ENCODE data around the gene CYP19A1. TPM values are rescaled to one million over a fixed set of nuclear protein-coding genes. Genes with fewer than 3 reads are reported as not detected.

Gene CYP19A1
- total and polyA plus RNA-seq, 10 of the 15 experiments (the other 5 are each of a cell fraction or from before 2014, with no cell fraction given): 0.08 to 1.8 (median 0.70) TPM

DNA sequence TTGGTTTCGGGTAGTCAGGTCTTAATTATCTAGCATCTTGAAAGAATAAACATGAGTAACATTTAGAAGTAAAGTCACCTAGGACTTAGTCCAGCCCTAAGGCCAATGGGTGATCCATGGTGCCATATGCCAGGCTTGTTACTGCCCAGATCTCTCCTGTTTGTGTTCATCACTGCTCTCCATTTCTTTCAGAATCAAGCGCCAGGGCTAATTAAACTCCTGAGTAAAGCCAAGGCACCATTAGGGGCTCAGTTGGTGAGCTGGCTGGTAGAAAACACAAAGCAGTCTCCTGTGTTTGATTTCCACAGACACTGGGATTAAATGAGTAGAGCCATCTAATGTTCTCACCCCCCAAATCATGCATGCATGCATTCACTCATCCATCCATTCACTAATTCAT, 11.3 kb downstream of the CYP19A1 start (continued):
- TF ChIP-seq, protein P1, sequence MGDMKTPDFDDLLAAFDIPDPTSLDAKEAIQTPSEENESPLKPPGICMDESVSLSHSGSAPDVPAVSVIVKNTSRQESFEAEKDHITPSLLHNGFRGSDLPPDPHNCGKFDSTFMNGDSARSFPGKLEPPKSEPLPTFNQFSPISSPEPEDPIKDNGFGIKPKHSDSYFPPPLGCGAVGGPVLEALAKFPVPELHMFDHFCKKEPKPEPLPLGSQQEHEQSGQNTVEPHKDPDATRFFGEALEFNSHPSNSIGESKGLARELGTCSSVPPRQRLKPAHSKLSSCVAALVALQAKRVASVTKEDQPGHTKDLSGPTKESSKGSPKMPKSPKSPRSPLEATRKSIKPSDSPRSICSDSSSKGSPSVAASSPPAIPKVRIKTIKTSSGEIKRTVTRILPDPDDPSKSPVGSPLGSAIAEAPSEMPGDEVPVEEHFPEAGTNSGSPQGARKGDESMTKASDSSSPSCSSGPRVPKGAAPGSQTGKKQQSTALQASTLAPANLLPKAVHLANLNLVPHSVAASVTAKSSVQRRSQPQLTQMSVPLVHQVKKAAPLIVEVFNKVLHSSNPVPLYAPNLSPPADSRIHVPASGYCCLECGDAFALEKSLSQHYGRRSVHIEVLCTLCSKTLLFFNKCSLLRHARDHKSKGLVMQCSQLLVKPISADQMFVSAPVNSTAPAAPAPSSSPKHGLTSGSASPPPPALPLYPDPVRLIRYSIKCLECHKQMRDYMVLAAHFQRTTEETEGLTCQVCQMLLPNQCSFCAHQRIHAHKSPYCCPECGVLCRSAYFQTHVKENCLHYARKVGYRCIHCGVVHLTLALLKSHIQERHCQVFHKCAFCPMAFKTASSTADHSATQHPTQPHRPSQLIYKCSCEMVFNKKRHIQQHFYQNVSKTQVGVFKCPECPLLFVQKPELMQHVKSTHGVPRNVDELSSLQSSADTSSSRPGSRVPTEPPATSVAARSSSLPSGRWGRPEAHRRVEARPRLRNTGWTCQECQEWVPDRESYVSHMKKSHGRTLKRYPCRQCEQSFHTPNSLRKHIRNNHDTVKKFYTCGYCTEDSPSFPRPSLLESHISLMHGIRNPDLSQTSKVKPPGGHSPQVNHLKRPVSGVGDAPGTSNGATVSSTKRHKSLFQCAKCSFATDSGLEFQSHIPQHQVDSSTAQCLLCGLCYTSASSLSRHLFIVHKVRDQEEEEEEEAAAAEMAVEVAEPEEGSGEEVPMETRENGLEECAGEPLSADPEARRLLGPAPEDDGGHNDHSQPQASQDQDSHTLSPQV (IDR thresholded peaks at IDR 0.05): no peak
- no peak for TF ChIP-seq E4F1 (IDR thresholded peaks at IDR 0.05; ENCODE audit: borderline replicate concordance, partially characterized antibody)
- no peak for TF ChIP-seq WRNIP1 (IDR thresholded peaks at IDR 0.05; ENCODE audit: borderline replicate concordance, low read depth, low read length)
- no peak for TF ChIP-seq NBN (IDR thresholded peaks at IDR 0.05)

- no peak overlapping the region for H3K4me2 ChIP-seq (ENCODE audit: control insufficient read depth, insufficient read depth)
- no peak overlapping the region for H3K9ac ChIP-seq (ENCODE audit: control insufficient read depth, insufficient read depth, low read length)
- FAIRE-seq (no peak), ATAC-seq (no peak), DNase-seq (ENCODE audit: low read depth, low spot score) (no peak)
- intact Hi-C loops (cut with micrococcal nuclease; ENCODE audit: unreplicated experiment) (no loop called here), in situ Hi-C loops (cut with MboI) (no loop called here)
- no peak overlapping the region for H3K4me3 ChIP-seq
- H3K27ac ChIP-seq (ENCODE audit: control insufficient read depth, insufficient read depth): no peak overlapping the region
- ChIA-PET CTCF (interaction anchor here (0.7 to 1.7 kb wide), 2 partner anchors 44 to 174 kb away, joined by 3 to 5 read pairs; no protein-coding TSS in a partner anchor), SMC1A (ENCODE audit: uncharacterized antibody, unreplicated experiment) (no interaction called here), RAD21 (ENCODE audit: unreplicated experiment) (no interaction called here), POLR2A (no interaction called here)
- peaks cover 3 to 6% of the 10 kb centered on the region in 2 experiments; a peak in 3 of 4 replicates for H3K27me3 ChIP-seq (replicated peaks in 1 of 2; ENCODE audit: control insufficient read depth in 2 of 2, insufficient read depth in 2 of 2, low read length in 1 of 2)
- H4K20me1 ChIP-seq (ENCODE audit: control insufficient read depth, insufficient read depth): no peaks in the 10 kb centered on the region; the same call in 1 of the 2 replicates
- no peaks in the 10 kb centered on the region for H3K9me3 ChIP-seq (replicated peaks; ENCODE audit: control insufficient read depth, insufficient read depth, low read length)
- H3K36me3 ChIP-seq (ENCODE audit: control insufficient read depth in 2 of 2, insufficient read depth in 2 of 2, low read length in 1 of 2): no peaks in the 10 kb centered on the region
- 61% methylated on average over 3 of the region's 3 CpGs for WGBS (ENCODE audit: insufficient coverage, insufficient replicate concordance, low lambda C conversion rate, missing lambda C conversion rate)
- no TSS peak for BruUV-seq (replicated peaks)
- no peak overlapping the region for H2AFZ ChIP-seq (ENCODE audit: control insufficient read depth, low read depth, low read length)
- no peaks in the 10 kb centered on the region for H3K4me1 ChIP-seq (ENCODE audit: control insufficient read depth, insufficient read depth, low read length)
- no peaks in the 10 kb centered on the region for H3K79me2 ChIP-seq (ENCODE audit: control insufficient read depth, insufficient read depth, low read length)
- TF ChIP-seq, protein P2, sequence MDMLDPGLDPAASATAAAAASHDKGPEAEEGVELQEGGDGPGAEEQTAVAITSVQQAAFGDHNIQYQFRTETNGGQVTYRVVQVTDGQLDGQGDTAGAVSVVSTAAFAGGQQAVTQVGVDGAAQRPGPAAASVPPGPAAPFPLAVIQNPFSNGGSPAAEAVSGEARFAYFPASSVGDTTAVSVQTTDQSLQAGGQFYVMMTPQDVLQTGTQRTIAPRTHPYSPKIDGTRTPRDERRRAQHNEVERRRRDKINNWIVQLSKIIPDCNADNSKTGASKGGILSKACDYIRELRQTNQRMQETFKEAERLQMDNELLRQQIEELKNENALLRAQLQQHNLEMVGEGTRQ (IDR thresholded peaks at IDR 0.05; ENCODE audit: borderline replicate concordance, low read depth, low read length): no peak
- TF ChIP-seq, protein P3, sequence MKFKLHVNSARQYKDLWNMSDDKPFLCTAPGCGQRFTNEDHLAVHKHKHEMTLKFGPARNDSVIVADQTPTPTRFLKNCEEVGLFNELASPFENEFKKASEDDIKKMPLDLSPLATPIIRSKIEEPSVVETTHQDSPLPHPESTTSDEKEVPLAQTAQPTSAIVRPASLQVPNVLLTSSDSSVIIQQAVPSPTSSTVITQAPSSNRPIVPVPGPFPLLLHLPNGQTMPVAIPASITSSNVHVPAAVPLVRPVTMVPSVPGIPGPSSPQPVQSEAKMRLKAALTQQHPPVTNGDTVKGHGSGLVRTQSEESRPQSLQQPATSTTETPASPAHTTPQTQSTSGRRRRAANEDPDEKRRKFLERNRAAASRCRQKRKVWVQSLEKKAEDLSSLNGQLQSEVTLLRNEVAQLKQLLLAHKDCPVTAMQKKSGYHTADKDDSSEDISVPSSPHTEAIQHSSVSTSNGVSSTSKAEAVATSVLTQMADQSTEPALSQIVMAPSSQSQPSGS (IDR thresholded peaks at IDR 0.05; ENCODE audit: low read length): no peak
- TF ChIP-seq, protein P4, sequence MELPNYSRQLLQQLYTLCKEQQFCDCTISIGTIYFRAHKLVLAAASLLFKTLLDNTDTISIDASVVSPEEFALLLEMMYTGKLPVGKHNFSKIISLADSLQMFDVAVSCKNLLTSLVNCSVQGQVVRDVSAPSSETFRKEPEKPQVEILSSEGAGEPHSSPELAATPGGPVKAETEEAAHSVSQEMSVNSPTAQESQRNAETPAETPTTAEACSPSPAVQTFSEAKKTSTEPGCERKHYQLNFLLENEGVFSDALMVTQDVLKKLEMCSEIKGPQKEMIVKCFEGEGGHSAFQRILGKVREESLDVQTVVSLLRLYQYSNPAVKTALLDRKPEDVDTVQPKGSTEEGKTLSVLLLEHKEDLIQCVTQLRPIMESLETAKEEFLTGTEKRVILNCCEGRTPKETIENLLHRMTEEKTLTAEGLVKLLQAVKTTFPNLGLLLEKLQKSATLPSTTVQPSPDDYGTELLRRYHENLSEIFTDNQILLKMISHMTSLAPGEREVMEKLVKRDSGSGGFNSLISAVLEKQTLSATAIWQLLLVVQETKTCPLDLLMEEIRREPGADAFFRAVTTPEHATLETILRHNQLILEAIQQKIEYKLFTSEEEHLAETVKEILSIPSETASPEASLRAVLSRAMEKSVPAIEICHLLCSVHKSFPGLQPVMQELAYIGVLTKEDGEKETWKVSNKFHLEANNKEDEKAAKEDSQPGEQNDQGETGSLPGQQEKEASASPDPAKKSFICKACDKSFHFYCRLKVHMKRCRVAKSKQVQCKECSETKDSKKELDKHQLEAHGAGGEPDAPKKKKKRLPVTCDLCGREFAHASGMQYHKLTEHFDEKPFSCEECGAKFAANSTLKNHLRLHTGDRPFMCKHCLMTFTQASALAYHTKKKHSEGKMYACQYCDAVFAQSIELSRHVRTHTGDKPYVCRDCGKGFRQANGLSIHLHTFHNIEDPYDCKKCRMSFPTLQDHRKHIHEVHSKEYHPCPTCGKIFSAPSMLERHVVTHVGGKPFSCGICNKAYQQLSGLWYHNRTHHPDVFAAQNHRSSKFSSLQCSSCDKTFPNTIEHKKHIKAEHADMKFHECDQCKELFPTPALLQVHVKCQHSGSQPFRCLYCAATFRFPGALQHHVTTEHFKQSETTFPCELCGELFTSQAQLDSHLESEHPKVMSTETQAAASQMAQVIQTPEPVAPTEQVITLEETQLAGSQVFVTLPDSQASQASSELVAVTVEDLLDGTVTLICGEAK (IDR thresholded peaks at IDR 0.05; ENCODE audit: borderline replicate concordance): no peak
- TF ChIP-seq SREBF1 (IDR thresholded peaks at IDR 0.05; ENCODE audit: low read length): no peak
- no peak for TF ChIP-seq MTA2 (IDR thresholded peaks at IDR 0.05; ENCODE audit: low read depth)
These were observed 13.2 kb downstream of the CYP19A1 start for GRCh38 chr15:51325167-51325566.
